Body of pancreas (tissue), 4 donors: Measurements from ENCODE around the gene SYT10. TPM values are rescaled to one million over a fixed set of nuclear protein-coding genes. Genes with fewer than 3 reads are reported as not detected.

Experiments
- ATAC-seq: fragments of 150-250 bp; one replicate; pipeline ENCODE4 v1.9.1; 2016
- DNase-seq, 4 donors: peaks; one replicate each; pipeline ENCODE4 v3.0.0-alpha.2; 2019
- H3K27ac ChIP-seq, 4 donors: fragments of 200-600 bp; sonication (generic); 1 replicate in 3 of 4; 2 replicates in 1 of 4; pipeline versions ENCODE4 v1.5.1 to v1.6.1; 2016 to 2019; ENCODE audit warnings: mild to moderate bottlenecking in 1 of 4, mixed read lengths in 1 of 4, moderate library complexity in 1 of 4
- H3K27me3 ChIP-seq, 2 donors: fragments of 200-600 bp; sonication (generic); one replicate each; pipeline ENCODE4 v1.6.0; 2016; ENCODE audit warnings: mild to moderate bottlenecking in 1 of 2
- H3K36me3 ChIP-seq, 2 donors: fragments of 200-600 bp; sonication (generic); replicated peaks in 1 of 2; 2 replicates each; pipeline ENCODE4 v1.5.1; 2016; ENCODE audit warnings: low read depth in 2 of 2; ENCODE audit not compliant: insufficient read depth in 1 of 2
- H3K4me1 ChIP-seq: fragments of 200-600 bp; sonication (generic); one replicate; pipeline ENCODE4 v1.6.0; 2016
- H3K4me3 ChIP-seq, 2 donors: fragments of 200-600 bp; sonication (generic); 1 replicate in 1 of 2; 2 replicates in 1 of 2; pipeline ENCODE4 v1.5.1; 2016 to 2019
- H3K9me3 ChIP-seq, 3 donors: fragments of 200-600 bp; sonication (generic); 1 replicate in 2 of 3; 2 replicates in 1 of 3; pipeline ENCODE4 v1.5.1; 2016
- POLR2A ChIP-seq, 3 donors: fragments of 450-650 bp; IDR thresholded peaks; one replicate each; pipeline ENCODE4 v1.6.1; 2016; ENCODE audit warnings: antibody characterized with exemption in 3 of 3, mild to moderate bottlenecking in 2 of 3
- WGBS, 2 donors: methylation state at CpG; one replicate each; pipeline ENCODE4 v1.1.5; 2017; 5-methylcytosine and 5-hydroxymethylcytosine counted together
- intact Hi-C: fragments of 100-400 bp; cut with DNase I; formaldehyde crosslinking; loops from one replicate; pipeline ENCODE4 v1.15.1; 2023
- total RNA-seq, 2 donors: library from RNA; depleted of rRNA; stranded (reverse); fragments of >200 nt; gene quantifications; one replicate each; pipeline ENCODE4 v1.1.0, GENCODE V29; 2016
- TF ChIP-seq, protein P1 (sequence below), 7 experiments: fragments of 450-650 bp in 4 of 7; fragments of 200-600 bp in 3 of 7; sonication (generic) in 3 of 7; IDR thresholded peaks; one replicate each; pipeline ENCODE4 v1.5.1; 2016 to 2019; ENCODE audit warnings: antibody characterized with exemption in 7 of 7

The SYT10 gene
- total RNA-seq, 2 donors from 2014 or later, result not detected

DNA sequence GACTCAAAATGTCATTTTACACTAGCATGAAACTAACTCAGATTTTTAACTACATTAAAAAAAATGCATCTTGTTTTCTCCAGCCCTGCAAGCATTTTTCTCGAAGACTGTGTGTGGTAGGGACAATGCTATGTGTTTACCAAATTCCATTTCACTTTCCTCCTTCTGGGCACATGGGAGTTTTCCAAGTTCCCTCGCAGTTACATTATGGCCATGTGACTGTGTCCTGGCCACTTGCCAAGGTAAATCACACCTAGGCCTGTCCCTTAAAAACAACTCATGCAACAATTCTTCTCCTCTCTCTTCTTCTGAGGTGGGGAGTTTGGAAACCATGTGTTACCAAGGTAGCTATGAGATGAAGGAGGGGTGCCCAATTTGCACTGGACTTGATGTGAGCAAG is 108.7 kb downstream of the SYT10 start:
- TF ChIP-seq, protein P1, sequence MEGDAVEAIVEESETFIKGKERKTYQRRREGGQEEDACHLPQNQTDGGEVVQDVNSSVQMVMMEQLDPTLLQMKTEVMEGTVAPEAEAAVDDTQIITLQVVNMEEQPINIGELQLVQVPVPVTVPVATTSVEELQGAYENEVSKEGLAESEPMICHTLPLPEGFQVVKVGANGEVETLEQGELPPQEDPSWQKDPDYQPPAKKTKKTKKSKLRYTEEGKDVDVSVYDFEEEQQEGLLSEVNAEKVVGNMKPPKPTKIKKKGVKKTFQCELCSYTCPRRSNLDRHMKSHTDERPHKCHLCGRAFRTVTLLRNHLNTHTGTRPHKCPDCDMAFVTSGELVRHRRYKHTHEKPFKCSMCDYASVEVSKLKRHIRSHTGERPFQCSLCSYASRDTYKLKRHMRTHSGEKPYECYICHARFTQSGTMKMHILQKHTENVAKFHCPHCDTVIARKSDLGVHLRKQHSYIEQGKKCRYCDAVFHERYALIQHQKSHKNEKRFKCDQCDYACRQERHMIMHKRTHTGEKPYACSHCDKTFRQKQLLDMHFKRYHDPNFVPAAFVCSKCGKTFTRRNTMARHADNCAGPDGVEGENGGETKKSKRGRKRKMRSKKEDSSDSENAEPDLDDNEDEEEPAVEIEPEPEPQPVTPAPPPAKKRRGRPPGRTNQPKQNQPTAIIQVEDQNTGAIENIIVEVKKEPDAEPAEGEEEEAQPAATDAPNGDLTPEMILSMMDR (IDR thresholded peaks at IDR 0.05), result no peak
- TF ChIP-seq POLR2A (IDR thresholded peaks at IDR 0.05), result no peak

More for the DNA sequence above, 108.7 kb downstream of the SYT10 start:
- H3K4me3 ChIP-seq, result no peak overlapping the region
- ATAC-seq, result no peak
- intact Hi-C loops, result no loop called here
- H3K4me1 ChIP-seq, result no peaks in the 10 kb centered on the region
- H3K27ac ChIP-seq, result no peak overlapping the region
- no peaks in the 10 kb centered on the region for H3K9me3 ChIP-seq
- no peak for DNase-seq
- 14 to 19% methylated on average over 2 of the region's 2 CpGs for WGBS, 2 donors
- H3K27me3 ChIP-seq, result no peaks in the 10 kb centered on the region
- no peaks in the 10 kb centered on the region for H3K36me3 ChIP-seq
